Activated T-helper 1 cell treated with anti-CD3 and anti-CD28 coated beads, Interleukin-12 subunit alpha, Interleukin-12 subunit beta, Interleukin-2, Interleukin-4 antibody, amounts not matched to agents 30 ng/mL and 10 ng/mL and 1 ng/mL, durations not matched to agents 14 hours and 24 hours and 36 hours (primary cell): Measurements from ENCODE around the gene C2CD3. TPM values are rescaled to one million over a fixed set of nuclear protein-coding genes. Genes with fewer than 3 reads are reported as not detected.
"Not testable (repeated sequence)": the region's sequence is repeated elsewhere in the genome, so short reads cannot be mapped to it uniquely, and the experiment has no call there.

Experiments used
- DNase-seq: peaks from one replicate; pipeline ENCODE4 v3.0.0; 2021; ENCODE audit warnings: low spot score
- H3K27ac Mint-ChIP-seq: one replicate; pipeline ENCODE4 v1.8.0; 2021; ENCODE audit warnings: mild to moderate bottlenecking, mixed read lengths
- H3K27me3 Mint-ChIP-seq: one replicate; pipeline ENCODE4 v1.8.0; 2022; ENCODE audit warnings: mild to moderate bottlenecking, moderate library complexity, mixed read lengths; ENCODE audit not compliant: insufficient read depth
- H3K36me3 Mint-ChIP-seq: one replicate; pipeline ENCODE4 v1.8.0; 2021; ENCODE audit warnings: low read depth, mixed read lengths
- H3K4me1 Mint-ChIP-seq: one replicate; pipeline ENCODE4 v1.8.0; 2021; ENCODE audit warnings: low read depth, mixed read lengths
- H3K4me3 Mint-ChIP-seq: one replicate; pipeline ENCODE4 v1.8.0; 2021; ENCODE audit warnings: mild to moderate bottlenecking, moderate library complexity, mixed read lengths
- H3K9me3 Mint-ChIP-seq: one replicate; pipeline ENCODE4 v1.8.0; 2021; ENCODE audit warnings: mixed read lengths
- intact Hi-C: fragments of 100-400 bp; cut with micrococcal nuclease; formaldehyde crosslinking; loops from one replicate; pipeline ENCODE4 v1.15.1; 2024
- total RNA-seq: library from RNA; stranded (reverse); gene quantifications from 2 replicates; pipeline ENCODE4 v1.2.3, GENCODE V29; 2022

C2CD3 gene
- total RNA-seq, 1 donor from 2014 or later: 49.5 TPM

DNA sequence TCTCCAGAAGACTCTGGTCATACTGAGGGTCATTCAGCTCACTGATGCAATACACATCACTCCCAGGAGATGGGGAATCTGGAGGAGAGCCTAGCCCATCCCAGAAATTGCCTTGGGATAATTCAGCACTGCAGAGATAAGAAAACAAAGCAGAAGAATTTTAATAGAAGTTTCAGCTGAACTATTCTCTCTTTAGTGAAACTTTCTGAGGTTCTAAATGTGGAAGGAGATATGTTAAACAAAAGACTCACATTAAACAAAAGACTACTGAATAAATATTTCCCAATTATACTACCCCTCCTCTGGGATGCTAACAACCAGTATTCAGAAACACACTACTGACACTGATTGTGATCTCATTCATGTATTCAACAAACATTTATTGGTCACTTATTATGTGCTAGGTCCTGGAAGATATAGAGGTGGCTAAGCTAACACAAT is 47.8 kb downstream of the C2CD3 start:
- H3K27ac Mint-ChIP-seq: no peak overlapping the region
- DNase-seq: no peak

DNA sequence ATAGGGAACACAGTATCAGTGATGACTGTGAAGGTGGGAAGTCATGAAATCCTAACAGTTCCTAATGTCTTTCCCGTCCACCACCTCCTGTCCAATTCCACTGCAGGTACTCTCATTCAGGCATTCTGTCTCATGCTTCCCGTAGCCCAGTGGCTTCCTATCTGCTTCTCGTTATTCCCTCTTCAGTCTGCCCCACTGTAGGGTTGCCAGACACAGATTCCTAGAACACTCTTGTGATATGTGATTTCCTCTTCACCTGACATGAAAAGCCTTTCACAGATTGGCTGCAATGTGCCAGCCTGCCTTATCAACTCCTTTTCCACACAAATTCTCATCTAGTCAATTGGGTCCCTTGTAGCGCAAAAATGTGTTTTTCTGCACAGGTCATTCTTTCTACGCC is 49.0 kb downstream of the C2CD3 start:
- intact Hi-C loops: no loop called here
- no peaks in the 10 kb centered on the region for H3K4me1 Mint-ChIP-seq
- H3K4me3 Mint-ChIP-seq: no peak overlapping the region
- H3K27ac Mint-ChIP-seq: peak overlapping the region; percentile 6
- H3K27me3 Mint-ChIP-seq: no peaks in the 10 kb centered on the region
- no peak for DNase-seq
- H3K36me3 Mint-ChIP-seq: peaks cover 19% of the 10 kb centered on the region
- H3K9me3 Mint-ChIP-seq: peaks cover 5% of the 10 kb centered on the region

More for the DNA sequence above, 47.8 kb downstream of the C2CD3 start:
- no peaks in the 10 kb centered on the region for H3K27me3 Mint-ChIP-seq
- intact Hi-C loops: no loop called here
- peaks cover 5% of the 10 kb centered on the region for H3K9me3 Mint-ChIP-seq
- H3K36me3 Mint-ChIP-seq: peaks cover 19% of the 10 kb centered on the region
- no peaks in the 10 kb centered on the region for H3K4me1 Mint-ChIP-seq
- H3K4me3 Mint-ChIP-seq: no peak overlapping the region

DNA sequence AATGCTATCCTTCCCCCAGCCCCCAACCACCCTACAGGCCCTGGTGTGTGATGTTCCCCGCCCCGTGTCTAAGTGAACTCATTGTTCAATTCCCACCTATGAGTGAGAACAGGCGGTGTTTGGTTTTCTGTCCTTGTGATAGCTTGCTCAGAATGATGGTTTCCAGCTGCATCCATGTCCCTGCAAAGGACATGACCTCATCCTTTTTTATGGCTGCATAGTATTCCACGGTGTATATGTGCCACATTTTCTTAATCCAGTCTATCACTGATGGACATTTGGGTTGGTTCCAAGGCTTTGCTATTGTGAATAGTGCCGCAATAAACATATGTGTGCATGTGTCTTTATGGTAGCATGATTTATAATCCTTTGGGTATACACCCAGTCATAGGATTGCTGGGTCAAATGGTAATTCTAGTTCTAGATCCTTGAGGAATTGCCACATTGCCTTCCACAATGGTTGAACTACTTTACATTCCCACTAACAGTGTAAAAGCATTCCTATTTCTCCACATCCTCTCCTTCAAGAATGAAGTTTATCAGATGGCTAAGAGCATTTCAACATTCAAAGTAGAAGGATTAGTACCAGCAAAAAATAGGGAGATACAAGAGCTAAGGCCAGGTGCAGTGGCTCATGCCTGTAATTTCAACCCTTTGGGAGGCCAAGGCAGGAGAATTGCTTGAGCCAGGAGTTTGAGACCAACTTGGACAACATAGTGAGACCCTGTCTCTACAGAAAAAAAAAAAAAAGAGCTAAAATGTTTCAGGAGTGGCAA is 50.4 kb downstream of the C2CD3 start:
- H3K27ac Mint-ChIP-seq, H3K9me3 Mint-ChIP-seq, H3K4me3 Mint-ChIP-seq, DNase-seq, intact Hi-C loops, H3K4me1 Mint-ChIP-seq, H3K27me3 Mint-ChIP-seq: not testable (repeated sequence)
- peaks cover 29% of the 10 kb centered on the region for H3K36me3 Mint-ChIP-seq

DNA sequence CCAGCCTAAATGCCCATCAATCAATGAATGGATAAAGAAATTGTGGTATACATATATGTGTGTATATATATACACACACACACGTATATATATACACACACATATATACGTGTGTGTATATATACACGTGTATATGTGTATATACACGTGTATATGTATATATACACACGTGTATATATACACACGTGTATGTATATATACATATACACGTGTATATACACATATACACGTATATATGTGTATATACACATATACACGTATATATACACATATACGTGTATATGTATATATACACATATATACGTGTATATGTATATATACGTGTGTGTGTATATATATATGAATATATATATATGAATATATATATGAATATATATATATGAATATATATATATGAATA is 54.1 kb downstream of the C2CD3 start:
- intact Hi-C loops: no loop called here
- no peak for DNase-seq
- Mint-ChIP-seq H3K4me3 (no peak overlapping the region), H3K27ac (no peak overlapping the region), H3K36me3 (peaks cover 44% of the 10 kb centered on the region), H3K27me3 (no peaks in the 10 kb centered on the region), H3K4me1 (no peaks in the 10 kb centered on the region), H3K9me3 (peaks cover 11% of the 10 kb centered on the region)

DNA sequence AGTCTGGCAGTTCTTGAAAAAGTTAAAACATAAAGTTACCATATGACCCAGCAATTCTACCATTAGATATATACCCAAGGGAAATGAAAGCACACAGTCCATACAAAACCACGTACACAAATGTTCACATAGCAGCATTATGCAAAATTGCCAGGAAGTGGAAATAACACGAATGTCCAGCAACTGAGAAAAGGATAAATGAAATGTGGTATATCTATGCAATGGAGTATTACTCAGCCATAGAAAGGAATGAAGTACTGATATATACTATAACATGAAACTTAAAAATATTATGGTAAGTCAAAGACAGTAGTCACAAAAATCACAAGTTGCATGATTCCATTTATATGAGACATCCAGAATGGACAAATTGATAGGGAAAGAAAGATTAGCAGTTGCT is 57.9 kb downstream of the C2CD3 start:
- no peaks in the 10 kb centered on the region for H3K4me1 Mint-ChIP-seq

DNA sequence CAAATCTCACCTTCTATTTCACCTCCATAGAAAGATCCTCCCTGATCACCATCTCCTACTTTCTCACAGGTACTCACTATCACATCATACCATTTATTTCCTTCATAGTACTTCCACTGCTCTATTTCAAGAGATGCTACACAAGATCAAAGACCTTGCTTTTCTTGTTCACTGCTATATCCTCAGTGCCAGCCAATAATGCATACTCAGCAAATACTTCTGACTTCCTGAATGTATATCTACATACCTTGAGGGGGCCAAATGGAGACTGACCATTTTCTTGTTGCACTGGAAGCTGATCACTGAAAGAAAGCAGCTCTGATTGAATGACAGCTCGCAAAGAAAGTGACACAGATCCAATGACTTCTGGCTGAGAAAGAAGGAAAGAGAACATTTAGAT is 64.7 kb downstream of the C2CD3 start:
- H3K27me3 Mint-ChIP-seq: no peaks in the 10 kb centered on the region

More for the DNA sequence above, 57.9 kb downstream of the C2CD3 start:
- Mint-ChIP-seq H3K27ac (no peak overlapping the region), H3K9me3 (peaks cover 5% of the 10 kb centered on the region), H3K36me3 (peaks cover 34% of the 10 kb centered on the region), H3K27me3 (no peaks in the 10 kb centered on the region), H3K4me3 (no peak overlapping the region)
- DNase-seq: no peak
- intact Hi-C loops: no loop called here

DNA sequence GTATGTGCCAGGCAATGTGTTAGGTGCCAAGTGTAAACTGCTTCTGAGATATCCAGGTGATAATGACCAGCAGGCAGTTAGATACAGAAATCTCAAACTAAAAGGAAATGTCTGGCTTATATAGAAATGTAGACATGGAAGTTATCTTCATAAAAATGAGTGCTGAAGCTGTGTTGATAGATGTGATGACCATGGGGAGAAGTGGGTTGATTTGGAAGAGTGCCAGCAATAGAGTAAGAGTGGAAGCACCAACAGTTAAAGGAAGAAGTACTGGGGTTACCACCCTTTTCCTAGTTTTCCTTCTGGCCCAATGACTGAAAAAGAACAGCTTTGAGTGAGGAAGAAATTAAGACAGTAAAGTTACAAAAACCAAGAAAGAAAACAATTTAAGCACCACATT is 68.5 kb downstream of the C2CD3 start:
- H3K27me3 Mint-ChIP-seq: no peaks in the 10 kb centered on the region
- no peak overlapping the region for H3K4me3 Mint-ChIP-seq
- H3K27ac Mint-ChIP-seq: no peak overlapping the region
- peaks cover 57% of the 10 kb centered on the region for H3K36me3 Mint-ChIP-seq
- intact Hi-C loops: loop anchor here (2.0 kb wide), 1 partner anchor 30 kb away; no protein-coding TSS in a partner anchor
- no peaks in the 10 kb centered on the region for H3K9me3 Mint-ChIP-seq
- DNase-seq: no peak
- H3K4me1 Mint-ChIP-seq: peaks cover 11% of the 10 kb centered on the region

More for the DNA sequence above, 64.7 kb downstream of the C2CD3 start:
- DNase-seq: no peak
- H3K9me3 Mint-ChIP-seq: no peaks in the 10 kb centered on the region
- no peak overlapping the region for H3K27ac Mint-ChIP-seq
- no peak overlapping the region for H3K4me3 Mint-ChIP-seq
- H3K36me3 Mint-ChIP-seq: peaks cover 39% of the 10 kb centered on the region
- intact Hi-C loops: no loop called here
- peaks cover 6% of the 10 kb centered on the region for H3K4me1 Mint-ChIP-seq

DNA sequence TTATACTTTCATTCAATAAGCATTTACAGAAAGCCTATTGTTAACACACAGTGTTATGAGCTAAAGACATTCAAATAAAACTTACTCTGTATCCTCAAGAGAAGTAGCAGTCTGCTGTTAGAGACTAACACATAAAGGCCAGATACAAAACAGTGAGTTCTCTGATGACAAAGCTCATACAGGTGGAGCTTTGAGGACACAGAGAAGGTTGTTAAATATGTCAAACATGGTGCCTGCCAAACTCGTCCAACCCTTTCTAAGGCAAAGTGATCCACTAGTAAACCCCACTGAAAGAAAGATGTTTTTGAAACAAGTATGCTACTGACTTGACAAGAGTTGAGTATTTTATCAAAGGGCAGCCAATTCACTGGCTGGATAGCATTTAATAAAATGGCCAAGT is 70.1 kb downstream of the C2CD3 start:
- Mint-ChIP-seq H3K36me3 (peaks cover 57% of the 10 kb centered on the region), H3K9me3 (no peaks in the 10 kb centered on the region), H3K4me3 (no peak overlapping the region), H3K27ac (no peak overlapping the region), H3K27me3 (no peaks in the 10 kb centered on the region), H3K4me1 (peaks cover 11% of the 10 kb centered on the region)
- no peak for DNase-seq
- intact Hi-C loops: no loop called here

DNA sequence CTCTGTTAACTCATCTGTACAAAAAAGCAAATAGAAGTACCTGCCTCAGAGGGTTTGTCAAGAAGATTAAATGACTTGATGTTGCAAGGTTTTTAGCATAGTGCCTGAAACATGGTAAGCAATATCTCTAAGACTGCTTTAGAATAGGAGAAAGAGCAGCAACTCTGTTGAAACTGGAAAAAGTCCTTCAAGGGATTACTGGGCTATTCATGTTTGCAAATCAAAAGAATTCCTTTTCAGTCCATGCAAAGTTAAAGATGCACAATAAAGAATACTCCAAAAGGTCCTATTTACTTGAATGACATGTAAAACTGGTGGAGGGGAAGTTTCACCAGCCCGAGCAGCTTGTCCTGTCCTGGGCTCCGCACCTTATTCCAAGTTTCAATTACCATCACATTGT is 70.6 kb downstream of the C2CD3 start:
- H3K4me3 Mint-ChIP-seq: no peak overlapping the region
- peaks cover 11% of the 10 kb centered on the region for H3K4me1 Mint-ChIP-seq
- H3K9me3 Mint-ChIP-seq: no peaks in the 10 kb centered on the region
- H3K27ac Mint-ChIP-seq: no peak overlapping the region
- peaks cover 54% of the 10 kb centered on the region for H3K36me3 Mint-ChIP-seq
- intact Hi-C loops: no loop called here
- H3K27me3 Mint-ChIP-seq: no peaks in the 10 kb centered on the region
- no peak for DNase-seq

DNA sequence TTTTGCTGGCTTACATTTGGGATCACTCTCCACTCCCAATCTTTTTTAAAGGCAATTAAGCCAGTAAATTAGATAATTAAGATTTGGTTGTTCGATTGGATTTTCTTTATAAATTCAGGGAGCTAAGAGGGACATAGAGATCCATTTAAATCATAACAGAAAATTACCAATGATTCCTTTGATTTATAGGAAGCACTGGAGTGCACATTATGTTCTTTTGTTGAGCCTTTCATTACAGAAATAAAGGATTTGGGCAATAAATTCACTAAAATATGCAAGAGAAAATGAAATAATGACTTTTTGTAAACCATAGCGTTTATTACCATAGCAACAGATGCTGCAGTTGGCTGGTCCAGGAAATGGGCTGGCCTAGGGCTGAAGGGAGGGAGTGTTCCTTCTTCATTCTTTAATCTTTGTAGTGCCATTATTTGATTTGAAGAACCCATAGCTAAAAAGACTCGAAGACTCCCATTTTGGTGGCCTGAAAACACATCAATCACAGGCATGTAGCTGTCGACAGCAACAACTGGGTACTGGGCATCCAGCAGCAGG is 73.0 kb downstream of the C2CD3 start:
- Mint-ChIP-seq H3K36me3 (peaks cover 50% of the 10 kb centered on the region), H3K9me3 (no peaks in the 10 kb centered on the region), H3K4me3 (no peak overlapping the region), H3K27ac (no peak overlapping the region), H3K27me3 (no peaks in the 10 kb centered on the region), H3K4me1 (peaks cover 11% of the 10 kb centered on the region)
- intact Hi-C loops: no loop called here
- no peak for DNase-seq

DNA sequence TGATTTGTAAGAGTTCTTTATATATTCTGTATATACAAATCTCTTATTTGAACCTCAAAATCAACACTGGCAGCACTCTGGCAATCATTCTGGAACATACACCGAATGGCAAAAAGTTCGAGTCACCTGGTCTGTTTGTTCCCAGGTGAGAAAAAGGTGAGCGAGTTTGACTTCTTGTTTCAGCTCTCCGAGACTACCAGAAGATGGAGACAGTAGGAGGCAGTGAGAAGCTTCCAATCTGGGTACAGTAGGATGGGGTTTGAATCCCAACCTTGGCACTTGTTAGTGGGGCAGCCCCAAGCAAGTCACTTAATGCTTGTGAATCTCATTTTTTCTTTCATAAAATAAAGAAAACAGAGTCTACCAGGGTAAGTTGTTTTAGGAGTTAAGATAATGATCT is 76.4 kb downstream of the C2CD3 start:
- DNase-seq: no peak
- Mint-ChIP-seq H3K27me3 (no peaks in the 10 kb centered on the region), H3K4me3 (no peak overlapping the region), H3K27ac (no peak overlapping the region), H3K9me3 (no peaks in the 10 kb centered on the region), H3K36me3 (peaks cover 37% of the 10 kb centered on the region), H3K4me1 (peaks cover 5% of the 10 kb centered on the region)
- intact Hi-C loops: loop anchor here (5.0 kb wide), 1 partner anchor 47 kb away; no protein-coding TSS in a partner anchor

DNA sequence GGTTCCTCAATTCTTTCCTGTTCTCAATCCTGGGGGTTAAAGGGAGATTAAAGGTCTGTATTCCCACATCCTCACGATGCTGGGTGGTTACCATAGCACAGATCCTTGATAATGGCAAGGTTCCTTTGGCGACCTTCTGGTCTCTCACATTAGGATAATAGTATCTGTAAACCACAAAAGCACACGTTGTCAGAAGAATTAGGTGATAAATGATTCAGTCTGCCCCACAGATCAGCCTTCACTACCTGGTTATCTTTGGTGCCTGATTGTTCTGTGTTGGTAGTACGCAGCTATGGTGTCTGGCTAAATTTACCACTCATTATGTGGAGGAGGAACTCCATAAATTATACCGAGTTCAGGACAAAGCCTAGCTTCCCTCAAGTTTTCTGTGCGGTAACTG is 78.4 kb downstream of the C2CD3 start:
- no peak overlapping the region for H3K4me3 Mint-ChIP-seq
- H3K36me3 Mint-ChIP-seq: peaks cover 26% of the 10 kb centered on the region
- no peak overlapping the region for H3K27ac Mint-ChIP-seq
- no peaks in the 10 kb centered on the region for H3K27me3 Mint-ChIP-seq
- H3K4me1 Mint-ChIP-seq: no peaks in the 10 kb centered on the region
- intact Hi-C loops: loop anchor here (5.0 kb wide), 1 partner anchor 45 kb away; no protein-coding TSS in a partner anchor
- H3K9me3 Mint-ChIP-seq: no peaks in the 10 kb centered on the region
- DNase-seq: no peak

DNA sequence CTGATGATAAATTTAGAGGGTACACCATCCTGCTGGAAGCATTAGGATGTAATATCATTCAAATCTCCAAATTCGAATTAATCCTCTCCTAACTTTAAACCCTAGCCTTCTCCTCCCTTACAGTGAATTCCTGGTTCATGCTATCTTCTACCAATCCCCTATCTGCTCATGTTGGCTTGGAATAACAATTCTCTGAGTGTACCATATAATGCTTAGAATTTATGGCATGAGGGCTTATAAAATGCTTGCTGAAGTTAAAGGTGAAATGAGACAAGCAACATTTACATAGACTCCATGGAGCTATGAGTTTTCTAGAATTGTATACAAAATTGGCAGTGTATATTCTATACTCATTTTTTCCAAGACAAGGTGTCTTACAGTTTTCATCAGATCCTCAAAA is 79.3 kb downstream of the C2CD3 start:
- Mint-ChIP-seq H3K4me1 (no peaks in the 10 kb centered on the region), H3K36me3 (peaks cover 25% of the 10 kb centered on the region), H3K27me3 (no peaks in the 10 kb centered on the region), H3K4me3 (no peak overlapping the region), H3K27ac (no peak overlapping the region), H3K9me3 (no peaks in the 10 kb centered on the region)
- no peak for DNase-seq
- intact Hi-C loops: loop anchor here (5.0 kb wide), 1 partner anchor 44 kb away; no protein-coding TSS in a partner anchor
